Muscle layer of duodenum (tissue), 2 donors: ENCODE data around the gene BTK.
"Not testable (repeated sequence)": the region's sequence is repeated elsewhere in the genome, so short reads cannot be mapped to it uniquely, and the experiment has no call there.

Source experiments
- H3K27ac ChIP-seq: one replicate; pipeline ENCODE4 v1.7.0; 2013; ENCODE audit warnings: mild to moderate bottlenecking, low read length
- H3K27me3 ChIP-seq: one replicate; pipeline ENCODE4 v1.7.0; 2013; ENCODE audit warnings: low read depth, mild to moderate bottlenecking, control low read depth, low read length
- H3K36me3 ChIP-seq, 2 donors: one replicate each; pipeline ENCODE4 v1.7.0; 2013; ENCODE audit warnings: low read length in 2 of 2, control low read depth in 1 of 2, mild to moderate bottlenecking in 1 of 2; ENCODE audit not compliant: insufficient read depth in 2 of 2, control insufficient read depth in 1 of 2
- H3K4me1 ChIP-seq, 2 donors: one replicate each; pipeline ENCODE4 v1.7.0; 2013; ENCODE audit warnings: low read length in 2 of 2, mild to moderate bottlenecking in 2 of 2, control low read depth in 1 of 2, moderate library complexity in 1 of 2; ENCODE audit not compliant: insufficient read depth in 2 of 2, control insufficient read depth in 1 of 2
- H3K4me3 ChIP-seq, 2 donors: one replicate each; pipeline ENCODE4 v1.7.0; 2013; ENCODE audit warnings: low read length in 2 of 2, low read depth in 1 of 2, mild to moderate bottlenecking in 1 of 2
- H3K9me3 ChIP-seq, 2 donors: one replicate each; pipeline ENCODE4 v1.7.0; 2013; ENCODE audit warnings: low read length in 2 of 2, control low read depth in 1 of 2, mild to moderate bottlenecking in 1 of 2; ENCODE audit not compliant: control insufficient read depth in 1 of 2
- donor health status: healthy.

The BTK gene

GRCh38 chrX:101362757-101363156 is 23.2 kb downstream of the BTK start:
- Histone ChIP-seq H3K36me3 (no peaks in the 10 kb centered on the region), H3K27ac (no peak overlapping the region), H3K9me3 (no peaks in the 10 kb centered on the region), H3K4me1 (no peaks in the 10 kb centered on the region), H3K27me3 (no peaks in the 10 kb centered on the region), H3K4me3 (no peak overlapping the region)

DNA sequence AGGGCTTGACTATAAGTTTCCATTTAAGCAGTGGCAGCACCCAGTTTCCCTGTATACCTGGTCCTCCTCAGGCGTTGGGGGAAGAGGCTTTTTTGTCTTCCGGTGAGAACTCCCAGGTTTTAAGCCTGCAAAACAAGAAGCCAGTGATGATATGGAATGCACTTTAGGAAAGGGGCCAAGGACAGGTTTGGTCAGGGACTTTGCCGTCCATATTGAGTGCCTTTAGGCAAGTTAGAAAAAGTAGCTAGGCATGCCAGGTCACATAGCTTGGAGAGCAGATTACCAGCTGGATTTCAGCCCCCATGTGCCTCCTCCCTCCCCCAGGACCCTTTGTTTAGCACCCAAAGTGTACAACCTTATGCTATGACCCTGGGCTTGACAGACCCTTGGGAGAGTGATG is 23.9 kb downstream of the BTK start:
- no peaks in the 10 kb centered on the region for H3K9me3 ChIP-seq
- H3K36me3 ChIP-seq: no peaks in the 10 kb centered on the region
- no peaks in the 10 kb centered on the region for H3K4me1 ChIP-seq
- H3K4me3 ChIP-seq: no peak overlapping the region
- no peaks in the 10 kb centered on the region for H3K27me3 ChIP-seq
- H3K27ac ChIP-seq: no peak overlapping the region

GRCh38 chrX:101360390-101360789 is 25.6 kb downstream of the BTK start:
- Histone ChIP-seq H3K9me3 (no peaks in the 10 kb centered on the region), H3K27ac (no peak overlapping the region), H3K4me1 (no peaks in the 10 kb centered on the region), H3K27me3 (no peaks in the 10 kb centered on the region), H3K4me3 (no peak overlapping the region), H3K36me3 (no peaks in the 10 kb centered on the region)

GRCh38 chrX:101359966-101360365 is 26.0 kb downstream of the BTK start:
- Histone ChIP-seq H3K4me1 (no peaks in the 10 kb centered on the region), H3K4me3 (no peak overlapping the region), H3K27me3 (no peaks in the 10 kb centered on the region), H3K27ac (no peak overlapping the region), H3K36me3 (no peaks in the 10 kb centered on the region), H3K9me3 (no peaks in the 10 kb centered on the region)

GRCh38 chrX:101357166-101357795 is 28.7 kb downstream of the BTK start:
- Histone ChIP-seq H3K36me3 (no peaks in the 10 kb centered on the region), H3K27ac (no peak overlapping the region), H3K27me3 (no peaks in the 10 kb centered on the region), H3K4me1 (no peaks in the 10 kb centered on the region), H3K4me3 (no peak overlapping the region), H3K9me3 (no peaks in the 10 kb centered on the region)

- Histone ChIP-seq H3K9me3 (no peaks in the 10 kb centered on the region), H3K36me3 (no peaks in the 10 kb centered on the region), H3K27me3 (no peaks in the 10 kb centered on the region), H3K4me3 (peak overlapping the region; percentile 67 to 80), H3K27ac (peak overlapping the region; percentile 84), H3K4me1 (peaks cover 0 to 10% of the 10 kb centered on the region in 2 donors)
These were observed 36.8 kb downstream of the BTK start for GRCh38 chrX:101349193-101349562.

DNA sequence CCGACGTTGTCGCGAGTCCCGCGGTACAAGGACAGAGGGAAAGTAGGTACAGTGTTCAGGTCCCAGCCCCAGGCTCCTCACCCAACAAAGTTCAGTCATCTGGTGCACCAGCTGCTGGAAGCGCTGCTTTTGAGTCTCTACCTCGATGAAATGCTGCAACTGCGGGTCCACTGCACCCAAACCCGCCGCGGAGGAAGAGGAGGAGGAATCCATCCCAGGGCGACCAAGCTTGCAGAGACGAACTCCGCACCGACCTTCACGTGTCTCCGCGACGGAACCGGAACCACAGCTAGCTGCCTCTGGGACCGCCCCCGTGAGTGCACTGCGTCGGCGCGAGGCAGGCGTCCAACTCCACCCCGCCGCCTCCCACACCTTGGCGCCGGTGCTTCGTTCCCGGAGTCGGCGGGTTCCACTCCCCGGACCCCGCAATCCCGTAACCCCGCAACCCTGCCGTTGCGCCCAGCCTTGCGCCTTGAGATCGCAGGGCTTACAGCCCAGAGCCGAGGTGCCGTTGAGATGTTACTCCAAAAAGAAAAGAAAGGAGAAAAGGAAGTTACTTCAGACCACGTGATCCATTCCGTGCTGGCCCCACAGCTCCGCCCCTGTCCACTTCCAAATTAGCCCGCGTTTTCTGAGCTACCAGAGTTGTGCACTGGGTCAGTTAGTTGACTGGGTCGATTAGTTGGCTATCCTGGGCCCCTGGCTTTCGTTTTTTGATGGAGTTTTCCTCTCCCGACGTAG is 37.4 kb downstream of the BTK start, which contains the start of gene TIMM8A:
TSS of gene TIMM8A (minus strand) at position 291 of the 741 bp plus-strand sequence. CDS start at position 213, 78 bp downstream.
- no peaks in the 10 kb centered on the region for H3K27me3 ChIP-seq
- H3K36me3 ChIP-seq: no peaks in the 10 kb centered on the region
- peak within 1 kb of the TSS; percentile 67 to 80 for H3K4me3 ChIP-seq
- H3K27ac ChIP-seq: peak within 1 kb of the TSS; percentile 84
- no peaks in the 10 kb centered on the region for H3K9me3 ChIP-seq
- peaks cover 0 to 10% of the 10 kb centered on the region in 2 donors for H3K4me1 ChIP-seq

- Histone ChIP-seq H3K4me3 (peak overlapping the region; percentile 67 to 80), H3K27me3 (no peaks in the 10 kb centered on the region), H3K4me1 (peaks cover 0 to 10% of the 10 kb centered on the region in 2 donors), H3K27ac (peak overlapping the region; percentile 84), H3K36me3 (no peaks in the 10 kb centered on the region), H3K9me3 (no peaks in the 10 kb centered on the region)
These were observed 38.0 kb downstream of the BTK start for GRCh38 chrX:101347859-101348451.

GRCh38 chrX:101337776-101338271 is 48.2 kb downstream of the BTK start:
- H3K9me3 ChIP-seq: no peaks in the 10 kb centered on the region
- no peaks in the 10 kb centered on the region for H3K36me3 ChIP-seq
- H3K4me1 ChIP-seq: no peaks in the 10 kb centered on the region
- H3K4me3 ChIP-seq: no peak overlapping the region
- no peaks in the 10 kb centered on the region for H3K27me3 ChIP-seq
- H3K27ac ChIP-seq: no peak overlapping the region

DNA sequence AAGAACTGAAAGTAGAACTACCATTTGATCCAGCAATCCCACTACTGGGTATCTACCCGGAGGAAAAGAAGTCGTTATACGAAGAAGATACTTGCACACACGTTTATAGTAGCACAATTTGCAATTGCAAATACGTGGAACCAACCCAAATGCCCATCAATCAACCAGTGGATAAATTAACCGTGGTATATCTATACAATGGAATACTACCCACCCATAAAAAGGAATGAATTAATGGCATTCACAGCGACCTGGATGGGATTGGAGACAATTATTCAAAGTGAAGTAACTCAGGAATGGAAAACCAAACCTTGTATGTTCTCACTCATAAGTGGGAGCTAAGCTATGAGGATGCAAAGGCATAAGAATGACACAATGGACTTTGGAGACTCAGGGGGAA is 51.7 kb downstream of the BTK start:
- H3K27ac ChIP-seq, H3K27me3 ChIP-seq, H3K4me3 ChIP-seq, H3K4me1 ChIP-seq, H3K9me3 ChIP-seq, H3K36me3 ChIP-seq: not testable (repeated sequence)

- H3K4me1 ChIP-seq, H3K36me3 ChIP-seq, H3K9me3 ChIP-seq, H3K4me3 ChIP-seq, H3K27me3 ChIP-seq, H3K27ac ChIP-seq: not testable (repeated sequence)
These were observed 59.4 kb downstream of the BTK start for GRCh38 chrX:101326600-101326999.
